Measurements from ENCODE around the gene NEUROD2. TPM values are rescaled to one million over a fixed set of nuclear protein-coding genes. Genes with fewer than 3 reads are reported as not detected.
A peak's percentile ranks its signal among the peaks of the same experiment; 100 is the strongest.

Gene NEUROD2
- total RNA-seq, 2 experiments from 2014 or later = not detected

DNA sequence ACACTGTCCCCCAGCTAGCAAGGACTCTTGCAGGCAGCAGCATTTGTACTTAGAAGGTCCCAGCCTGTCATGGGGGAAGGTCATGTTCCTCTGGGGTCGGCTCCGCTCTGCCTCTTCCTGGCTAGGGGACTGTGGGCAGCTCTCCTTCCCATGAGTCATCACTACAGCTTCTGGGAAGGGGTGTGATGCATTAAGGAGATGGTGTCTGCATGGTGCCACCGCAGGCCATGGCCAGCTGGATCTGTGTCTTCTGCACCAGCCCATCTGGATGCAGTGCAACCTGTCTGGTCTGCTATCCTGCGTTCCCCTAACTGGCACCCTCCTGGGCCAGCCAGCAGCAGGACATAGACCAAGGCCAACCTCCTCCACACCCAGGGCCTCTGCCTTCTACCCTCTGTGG, 35.6 kb upstream of the NEUROD2 start:
- peaks cover 76% of the 10 kb centered on the region for H3K4me1 ChIP-seq (ENCODE audit: insufficient read depth, low read length)
- CTCF ChIA-PET = interaction anchor here (0.8 to 1.4 kb wide), 2 partner anchors 11 to 25 kb away, joined by 4 to 7 read pairs; partner anchors contain the start of gene PNMT
- no peak for DNase-seq
- no peak overlapping the region for H3K27ac ChIP-seq (ENCODE audit: low read depth in 1 of 2, low read length in 2 of 2)
- H3K9me3 Mint-ChIP-seq = no peaks in the 10 kb centered on the region
- H3K27ac Mint-ChIP-seq = no peak overlapping the region
- TF ChIP-seq CTCF (IDR thresholded peaks at IDR 0.05) = no peak
- H3K36me3 Mint-ChIP-seq (ENCODE audit: low read depth) = peaks cover 15% of the 10 kb centered on the region
- intact Hi-C loops (cut with DNase I, micrococcal nuclease) = no loop called here
- H3K4me3 Mint-ChIP-seq = no peak overlapping the region
- POLR2A ChIA-PET = no interaction called here
- no peak for ATAC-seq (ENCODE audit: poor library complexity)
- no peak overlapping the region for H3K4me3 ChIP-seq (ENCODE audit: low read length)
- H3K27me3 Mint-ChIP-seq = no peaks in the 10 kb centered on the region
- peaks cover 12% of the 10 kb centered on the region for H3K36me3 ChIP-seq (ENCODE audit: insufficient read depth, low read length)
- H3K9me3 ChIP-seq (ENCODE audit: control insufficient read depth in 1 of 2, insufficient read depth in 1 of 2, low read length in 2 of 2) = no peaks in the 10 kb centered on the region
- H3K27me3 ChIP-seq (ENCODE audit: control insufficient read depth in 1 of 2, insufficient read depth in 2 of 2, low read length in 2 of 2) = no peaks in the 10 kb centered on the region
- H3K4me1 Mint-ChIP-seq (ENCODE audit: low read depth) = peaks cover 67% of the 10 kb centered on the region

GRCh38 chr17:39642291-39643074, 34.8 kb upstream of the NEUROD2 start:
- H3K27me3 Mint-ChIP-seq = no peaks in the 10 kb centered on the region
- peaks cover 12% of the 10 kb centered on the region for H3K36me3 ChIP-seq (ENCODE audit: insufficient read depth, low read length)
- peaks cover 21% of the 10 kb centered on the region for H3K36me3 Mint-ChIP-seq (ENCODE audit: low read depth)
- no peak for ATAC-seq (ENCODE audit: poor library complexity)
- no peaks in the 10 kb centered on the region for H3K9me3 Mint-ChIP-seq
- TF ChIP-seq CTCF (IDR thresholded peaks at IDR 0.05) = no peak
- no peaks in the 10 kb centered on the region for H3K27me3 ChIP-seq (ENCODE audit: control insufficient read depth in 1 of 2, insufficient read depth in 2 of 2, low read length in 2 of 2)
- peaks cover 84% of the 10 kb centered on the region for H3K4me1 ChIP-seq (ENCODE audit: insufficient read depth, low read length)
- H3K4me1 Mint-ChIP-seq (ENCODE audit: low read depth) = peaks cover 75% of the 10 kb centered on the region
- no peak for DNase-seq
- intact Hi-C loops (cut with DNase I, micrococcal nuclease) = no loop called here
- no peak overlapping the region for H3K27ac ChIP-seq (ENCODE audit: low read depth in 1 of 2, low read length in 2 of 2)
- ChIA-PET POLR2A (no interaction called here), CTCF (interaction anchor here (0.8 to 1.4 kb wide), 2 partner anchors 11 to 26 kb away, joined by 4 to 7 read pairs; partner anchors contain the start of gene PNMT)
- H3K4me3 Mint-ChIP-seq = no peak overlapping the region
- no peak overlapping the region for H3K4me3 ChIP-seq (ENCODE audit: low read length)
- no peak overlapping the region for H3K27ac Mint-ChIP-seq
- H3K9me3 ChIP-seq (ENCODE audit: control insufficient read depth in 1 of 2, insufficient read depth in 1 of 2, low read length in 2 of 2) = no peaks in the 10 kb centered on the region

- ChIA-PET POLR2A (no interaction called here), CTCF (interaction anchor here (1.3 kb wide), 1 partner anchor 12 kb away, joined by 5 read pairs; no protein-coding TSS in a partner anchor)
- Mint-ChIP-seq H3K4me1 (ENCODE audit: low read depth) (peaks cover 78% of the 10 kb centered on the region), H3K9me3 (no peaks in the 10 kb centered on the region), H3K36me3 (ENCODE audit: low read depth) (peaks cover 25% of the 10 kb centered on the region), H3K4me3 (no peak overlapping the region), H3K27ac (peak overlapping the region; percentile 47), H3K27me3 (no peaks in the 10 kb centered on the region)
- Histone ChIP-seq H3K27me3 (ENCODE audit: control insufficient read depth in 1 of 2, insufficient read depth in 2 of 2, low read length in 2 of 2) (no peaks in the 10 kb centered on the region), H3K4me1 (ENCODE audit: insufficient read depth, low read length) (peaks cover 82% of the 10 kb centered on the region), H3K36me3 (ENCODE audit: insufficient read depth, low read length) (peaks cover 12% of the 10 kb centered on the region), H3K9me3 (ENCODE audit: control insufficient read depth in 1 of 2, insufficient read depth in 1 of 2, low read length in 2 of 2) (no peaks in the 10 kb centered on the region), H3K27ac (ENCODE audit: low read depth in 1 of 2, low read length in 2 of 2) (no peak overlapping the region), H3K4me3 (ENCODE audit: low read length) (no peak overlapping the region)
- no peak for TF ChIP-seq CTCF (IDR thresholded peaks at IDR 0.05)
- no peak for DNase-seq
- no peak for ATAC-seq (ENCODE audit: poor library complexity)
- intact Hi-C loops (cut with DNase I, micrococcal nuclease) = no loop called here
Observed at GRCh38 chr17:39641883-39642282, 34.2 kb upstream of the NEUROD2 start.

All from CD4-positive, alpha-beta T cell (primary cell).